Measurements from ENCODE around the gene FAM89B.

Gene FAM89B

DNA sequence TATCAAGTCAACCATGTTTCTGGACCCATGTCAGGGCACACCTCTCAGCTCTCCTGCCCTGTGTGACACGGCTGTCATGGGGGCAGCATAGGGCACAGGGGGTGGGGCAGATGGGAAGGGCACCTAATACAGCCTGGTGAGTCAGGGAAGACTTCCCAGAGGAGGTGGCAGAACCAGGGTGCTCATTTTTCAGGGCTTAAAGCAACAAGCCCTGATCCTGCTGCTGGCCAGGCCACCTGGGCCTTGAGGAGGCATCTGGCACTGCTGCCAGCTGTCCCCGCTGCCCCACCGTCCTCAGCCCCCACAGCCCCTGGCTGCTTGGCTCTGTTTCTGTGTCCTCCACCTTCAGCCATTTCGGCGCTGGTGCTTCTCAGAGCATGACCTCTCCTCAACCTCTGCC, 37.3 kb downstream of the FAM89B start:
- Histone ChIP-seq H3K4me3 (ENCODE audit: low read depth, low read length) (no peak overlapping the region), H3K4me1 (ENCODE audit: control insufficient read depth, insufficient read depth, low read length) (peaks cover 3% of the 10 kb centered on the region; the same call in 1 of the 2 replicates), H3K27ac (ENCODE audit: low read depth, low read length) (no peak overlapping the region), H3K9ac (ENCODE audit: low read depth, low read length) (no peak overlapping the region), H3K36me3 (ENCODE audit: control insufficient read depth, insufficient read depth, low read length) (peaks cover 32% of the 10 kb centered on the region), H3K27me3 (ENCODE audit: control insufficient read depth, insufficient read depth, low read length) (no peaks in the 10 kb centered on the region), H3K9me3 (ENCODE audit: control insufficient read depth, insufficient read depth, low read length) (no peaks in the 10 kb centered on the region)

DNA sequence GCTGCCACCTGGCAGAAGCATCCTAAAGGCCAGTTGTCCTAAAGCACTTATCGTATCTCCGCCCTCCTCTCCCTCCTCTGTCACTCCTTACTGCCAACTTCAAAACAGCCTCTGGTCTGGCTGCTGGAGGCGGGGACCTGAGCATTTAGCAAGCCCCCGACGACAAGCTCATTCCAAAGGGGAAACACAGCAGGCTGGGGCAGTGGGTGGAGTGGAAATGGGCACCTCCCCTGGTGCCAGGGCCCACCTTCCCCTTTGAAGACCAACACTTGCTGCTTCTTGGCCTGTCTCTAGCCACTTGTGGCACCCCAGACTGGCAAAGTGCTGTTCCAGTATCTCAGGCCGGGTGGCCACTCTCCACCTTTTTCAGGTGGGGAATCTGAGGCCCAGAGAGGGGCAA, 38.1 kb downstream of the FAM89B start:
- no peaks in the 10 kb centered on the region for H3K9me3 ChIP-seq (ENCODE audit: control insufficient read depth, insufficient read depth, low read length)
- no peak overlapping the region for H3K4me3 ChIP-seq (ENCODE audit: low read depth, low read length)
- no peak overlapping the region for H3K9ac ChIP-seq (ENCODE audit: low read depth, low read length)
- H3K27me3 ChIP-seq (ENCODE audit: control insufficient read depth, insufficient read depth, low read length): no peaks in the 10 kb centered on the region
- peaks cover 3% of the 10 kb centered on the region; the same call in 1 of the 2 replicates for H3K4me1 ChIP-seq (ENCODE audit: control insufficient read depth, insufficient read depth, low read length)
- peaks cover 24% of the 10 kb centered on the region for H3K36me3 ChIP-seq (ENCODE audit: control insufficient read depth, insufficient read depth, low read length)
- H3K27ac ChIP-seq (ENCODE audit: low read depth, low read length): no peak overlapping the region

DNA sequence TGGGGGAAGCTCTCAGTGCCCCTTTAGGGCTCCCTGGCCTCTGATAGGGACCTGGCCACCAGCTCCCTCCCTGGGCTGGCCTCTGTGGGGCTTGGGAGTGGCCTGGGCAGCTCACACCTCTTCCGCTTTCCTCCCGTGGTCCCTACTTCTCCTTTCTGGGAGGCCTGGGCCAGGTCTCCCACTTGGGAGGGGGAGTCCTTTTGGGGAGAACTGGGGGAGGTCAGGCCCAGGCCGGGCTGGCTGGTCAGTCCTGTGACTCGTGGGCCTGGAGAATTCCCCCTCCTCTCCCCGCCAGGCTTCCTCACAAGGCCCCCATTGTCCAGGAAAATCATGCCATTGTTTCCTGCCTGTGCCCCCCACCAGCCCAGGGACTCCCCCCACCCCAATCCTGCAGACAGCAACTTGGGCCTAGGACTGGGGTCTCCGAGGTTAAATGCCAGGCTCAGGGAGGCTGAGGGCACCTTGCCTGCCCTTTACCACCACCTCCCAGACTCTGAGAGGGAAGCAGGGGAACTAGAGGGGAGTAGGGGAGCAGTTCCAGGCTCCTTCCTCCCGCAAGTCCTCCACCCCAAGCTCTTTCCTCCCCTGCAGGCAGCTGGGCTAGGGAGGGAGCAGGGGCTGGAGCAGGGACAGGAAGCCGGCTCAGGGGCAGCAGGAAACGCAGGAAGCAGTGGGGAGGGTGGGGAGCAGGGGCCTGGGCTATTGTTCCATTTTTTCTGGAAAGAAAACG, 38.9 kb downstream of the FAM89B start:
- H3K4me3 ChIP-seq (ENCODE audit: low read depth, low read length): no peak overlapping the region
- no peaks in the 10 kb centered on the region for H3K9me3 ChIP-seq (ENCODE audit: control insufficient read depth, insufficient read depth, low read length)
- no peak overlapping the region for H3K27ac ChIP-seq (ENCODE audit: low read depth, low read length)
- no peak overlapping the region for H3K9ac ChIP-seq (ENCODE audit: low read depth, low read length)
- peaks cover 17% of the 10 kb centered on the region for H3K36me3 ChIP-seq (ENCODE audit: control insufficient read depth, insufficient read depth, low read length)
- H3K27me3 ChIP-seq (ENCODE audit: control insufficient read depth, insufficient read depth, low read length): no peaks in the 10 kb centered on the region
- H3K4me1 ChIP-seq (ENCODE audit: control insufficient read depth, insufficient read depth, low read length): peaks cover 3% of the 10 kb centered on the region; the same call in 1 of the 2 replicates

DNA sequence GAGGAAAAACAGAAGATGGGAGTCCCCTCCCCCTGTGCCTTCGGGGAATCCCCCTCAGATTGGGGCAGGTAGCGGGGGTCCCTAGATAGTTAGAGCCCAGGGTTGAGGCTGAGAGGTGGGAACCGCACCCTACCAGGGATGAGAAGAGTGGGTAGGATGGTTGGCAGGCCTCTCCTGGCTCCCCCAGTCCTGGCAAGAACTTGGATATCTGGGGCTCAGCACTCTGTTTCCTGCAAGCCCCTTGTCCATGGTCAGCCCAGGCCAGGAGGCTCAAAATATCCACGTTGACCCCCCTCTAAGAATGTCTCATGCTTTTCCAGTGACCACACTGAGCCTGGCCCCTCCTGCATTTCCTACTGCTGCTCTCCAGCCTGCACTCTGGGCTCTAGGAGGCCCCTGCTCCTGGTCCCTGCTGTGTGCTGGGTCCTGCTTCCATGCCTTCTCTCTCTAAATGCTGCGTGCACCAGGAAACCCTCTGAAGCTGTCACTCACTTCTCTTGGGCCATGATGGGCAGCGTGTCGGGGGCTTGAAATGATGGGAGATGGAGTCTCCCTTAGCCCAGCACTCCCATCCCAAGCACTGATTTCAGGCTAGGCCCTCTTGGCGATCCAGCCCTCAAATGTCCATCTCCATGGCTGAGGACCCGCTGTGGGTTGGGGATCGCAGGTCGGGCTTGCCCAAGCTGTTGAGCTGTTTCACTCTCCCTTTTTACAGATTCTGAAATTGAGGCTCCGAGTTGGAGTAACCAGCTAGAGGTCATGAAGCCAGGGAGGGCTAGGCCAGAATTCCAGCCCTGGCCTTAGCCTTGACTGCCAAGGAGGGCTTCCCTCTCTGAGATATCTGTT, 39.6 kb downstream of the FAM89B start:
- Histone ChIP-seq H3K27ac (ENCODE audit: low read depth, low read length) (no peak overlapping the region), H3K9ac (ENCODE audit: low read depth, low read length) (no peak overlapping the region), H3K36me3 (ENCODE audit: control insufficient read depth, insufficient read depth, low read length) (peaks cover 18% of the 10 kb centered on the region), H3K9me3 (ENCODE audit: control insufficient read depth, insufficient read depth, low read length) (no peaks in the 10 kb centered on the region), H3K4me1 (ENCODE audit: control insufficient read depth, insufficient read depth, low read length) (no peaks in the 10 kb centered on the region; the same call in 1 of the 2 replicates), H3K4me3 (ENCODE audit: low read depth, low read length) (no peak overlapping the region), H3K27me3 (ENCODE audit: control insufficient read depth, insufficient read depth, low read length) (no peaks in the 10 kb centered on the region)

DNA sequence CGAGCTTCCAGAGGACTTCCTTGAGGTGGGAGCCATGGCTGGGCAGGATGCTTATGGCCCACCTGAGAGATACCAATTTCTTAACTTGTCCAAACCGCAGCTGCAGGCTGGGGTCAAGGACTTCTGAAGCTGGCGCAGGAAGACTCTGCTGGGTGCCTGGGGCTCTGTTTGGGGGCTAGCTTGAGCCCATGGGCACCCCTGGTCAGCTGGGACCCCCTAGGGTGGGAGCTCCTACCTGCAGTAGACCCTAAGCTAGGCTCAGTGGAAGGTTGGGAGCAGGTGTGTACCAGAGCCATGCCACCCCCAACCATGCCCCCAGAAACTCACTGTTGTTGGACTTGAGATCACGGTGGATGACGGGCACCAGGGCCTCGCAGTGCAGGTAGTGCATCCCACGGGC, 40.4 kb downstream of the FAM89B start:
- Histone ChIP-seq H3K9ac (ENCODE audit: low read depth, low read length) (no peak overlapping the region), H3K36me3 (ENCODE audit: control insufficient read depth, insufficient read depth, low read length) (peaks cover 25% of the 10 kb centered on the region), H3K27ac (ENCODE audit: low read depth, low read length) (no peak overlapping the region), H3K9me3 (ENCODE audit: control insufficient read depth, insufficient read depth, low read length) (no peaks in the 10 kb centered on the region), H3K27me3 (ENCODE audit: control insufficient read depth, insufficient read depth, low read length) (no peaks in the 10 kb centered on the region), H3K4me3 (ENCODE audit: low read depth, low read length) (no peak overlapping the region), H3K4me1 (ENCODE audit: control insufficient read depth, insufficient read depth, low read length) (no peaks in the 10 kb centered on the region; the same call in 1 of the 2 replicates)

DNA sequence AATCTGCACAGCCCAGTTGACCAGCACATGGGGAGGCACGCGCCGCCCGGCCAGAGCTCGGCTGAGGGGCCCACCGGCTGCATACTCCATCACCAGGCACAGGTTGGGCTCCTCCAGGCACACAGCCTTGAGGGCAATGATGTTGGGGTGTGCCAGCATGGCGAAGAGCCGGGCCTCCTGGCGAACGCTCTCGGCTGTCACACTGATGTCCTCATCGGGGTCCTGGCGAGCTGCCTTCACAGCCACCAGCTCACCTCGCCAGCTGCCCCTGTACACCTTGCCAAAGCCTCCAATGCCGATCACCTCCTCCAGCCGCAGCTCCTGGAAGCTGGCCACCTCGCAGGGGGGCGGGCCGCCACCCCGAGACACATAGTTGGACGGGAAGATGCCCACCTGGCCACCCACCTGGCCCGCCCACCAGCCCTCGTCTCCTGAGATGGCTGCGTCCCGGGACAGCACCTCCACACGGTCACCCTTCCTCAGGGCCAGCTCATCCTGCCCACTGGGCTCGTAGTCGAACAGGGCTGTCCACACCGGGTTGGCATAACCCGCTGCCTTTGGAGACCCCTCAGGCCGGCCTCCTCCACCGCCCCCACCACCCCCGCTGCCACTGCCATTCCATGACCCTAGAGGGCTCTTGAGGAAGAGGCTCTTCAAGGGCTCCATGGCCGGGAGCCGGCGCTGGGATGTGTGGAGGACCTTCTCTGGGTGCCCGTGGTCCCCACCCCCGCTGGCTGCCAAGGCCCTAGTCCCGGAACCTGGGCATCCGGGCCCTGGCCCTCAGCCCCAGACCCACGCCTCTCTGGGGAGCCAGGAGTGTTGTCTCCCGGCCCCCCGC, 41.0 kb downstream of the FAM89B start:
- H3K4me1 ChIP-seq (ENCODE audit: control insufficient read depth, insufficient read depth, low read length): no peaks in the 10 kb centered on the region; the same call in 1 of the 2 replicates
- no peaks in the 10 kb centered on the region for H3K27me3 ChIP-seq (ENCODE audit: control insufficient read depth, insufficient read depth, low read length)
- no peaks in the 10 kb centered on the region for H3K9me3 ChIP-seq (ENCODE audit: control insufficient read depth, insufficient read depth, low read length)
- H3K36me3 ChIP-seq (ENCODE audit: control insufficient read depth, insufficient read depth, low read length): peaks cover 31% of the 10 kb centered on the region
- peak overlapping the region; percentile 94 for H3K27ac ChIP-seq (ENCODE audit: low read depth, low read length)
- H3K9ac ChIP-seq (ENCODE audit: low read depth, low read length): peak overlapping the region; percentile 68
- peak overlapping the region; percentile 88 for H3K4me3 ChIP-seq (ENCODE audit: low read depth, low read length)

DNA sequence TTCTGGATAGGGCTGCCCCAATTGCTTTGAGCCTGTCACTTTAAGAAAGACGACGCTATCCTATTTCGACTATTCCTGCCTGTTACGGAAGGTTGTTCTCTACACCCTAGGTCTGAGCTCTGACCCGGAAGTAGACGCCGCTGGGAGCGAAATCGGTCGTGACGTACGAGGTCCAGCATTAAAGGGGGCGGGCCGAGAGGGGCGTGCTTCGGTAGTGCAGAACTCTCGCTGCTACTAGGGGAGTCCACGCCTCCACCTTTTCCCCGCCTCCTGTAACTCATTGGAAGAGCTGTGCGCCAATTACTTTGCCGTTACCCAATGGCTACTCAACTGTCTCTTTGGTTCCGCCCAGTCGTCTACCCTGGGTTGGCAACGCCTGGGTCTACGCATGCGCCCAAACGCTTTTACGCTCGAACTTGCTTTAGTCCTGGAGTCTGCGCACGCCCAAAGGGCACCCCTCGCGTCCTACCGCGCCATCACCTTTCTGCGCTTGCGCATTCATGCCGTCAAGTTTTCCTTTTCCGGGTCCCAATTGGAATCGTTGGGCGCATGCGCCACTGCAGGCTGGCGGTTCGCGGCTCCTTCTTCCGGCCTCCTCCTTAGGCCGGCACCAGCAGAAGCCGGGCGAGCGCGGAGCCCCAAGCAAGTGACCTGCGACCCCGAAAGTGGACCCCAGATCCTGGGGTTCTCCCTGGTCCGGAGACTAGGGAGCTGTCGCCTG, 43.1 kb downstream of the FAM89B start, which contains the start of gene PCNX3:
PCNX3 (plus strand) TSS at position 548 of the 721 bp plus-strand sequence. CDS start 536 bp downstream, outside the sequence.
- H3K36me3 ChIP-seq (ENCODE audit: control insufficient read depth, insufficient read depth, low read length): peaks cover 45% of the 10 kb centered on the region
- H3K27me3 ChIP-seq (ENCODE audit: control insufficient read depth, insufficient read depth, low read length): no peaks in the 10 kb centered on the region
- peak within 1 kb of the TSS; percentile 81 for H3K9ac ChIP-seq (ENCODE audit: low read depth, low read length)

DNA sequence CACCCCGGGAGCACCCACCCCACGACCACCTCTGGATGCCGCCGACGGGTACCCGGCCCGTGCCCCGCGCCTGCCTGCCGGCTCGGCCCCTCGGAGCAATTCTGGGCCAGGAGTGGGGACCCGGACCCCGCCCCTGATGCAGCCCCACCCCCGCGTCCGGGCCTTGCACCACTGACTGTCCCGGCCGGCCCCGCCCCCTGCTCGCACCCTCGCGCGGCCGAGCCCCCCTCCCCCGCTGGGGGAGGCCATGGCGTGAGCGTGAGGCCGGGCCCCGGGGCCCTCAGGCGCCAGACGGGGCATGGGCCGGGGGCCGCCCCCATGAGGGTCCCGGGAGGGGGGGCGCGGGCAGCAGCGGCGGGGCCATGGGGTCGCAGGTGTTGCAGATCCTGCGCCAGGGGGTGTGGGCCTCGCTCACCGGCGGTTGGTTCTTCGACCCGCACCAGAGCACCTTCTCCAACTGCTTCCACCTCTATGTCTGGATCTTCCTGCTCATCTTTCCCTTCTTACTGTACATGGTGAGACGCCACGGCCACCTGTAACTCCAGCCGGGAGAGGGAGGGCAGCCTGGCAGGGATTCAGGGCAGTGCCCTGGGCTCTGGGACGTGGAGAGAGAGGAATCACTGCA, 43.7 kb downstream of the FAM89B start:
- no peaks in the 10 kb centered on the region for H3K9me3 ChIP-seq (ENCODE audit: control insufficient read depth, insufficient read depth, low read length)
- H3K27me3 ChIP-seq (ENCODE audit: control insufficient read depth, insufficient read depth, low read length): no peaks in the 10 kb centered on the region
- peak overlapping the region; percentile 94 for H3K27ac ChIP-seq (ENCODE audit: low read depth, low read length)
- 0 out of 2 replicates have a peak overlapping the region, but pooled peaks have one; percentile 28 for H3K9ac ChIP-seq (ENCODE audit: low read depth, low read length)
- peaks cover 50% of the 10 kb centered on the region for H3K36me3 ChIP-seq (ENCODE audit: control insufficient read depth, insufficient read depth, low read length)
- peak overlapping the region; percentile 88 for H3K4me3 ChIP-seq (ENCODE audit: low read depth, low read length)
- no peaks in the 10 kb centered on the region; the same call in 1 of the 2 replicates for H3K4me1 ChIP-seq (ENCODE audit: control insufficient read depth, insufficient read depth, low read length)

More for the DNA sequence above, 43.1 kb downstream of the FAM89B start, which contains the start of gene PCNX3:
- Histone ChIP-seq H3K9me3 (ENCODE audit: control insufficient read depth, insufficient read depth, low read length) (no peaks in the 10 kb centered on the region), H3K4me1 (ENCODE audit: control insufficient read depth, insufficient read depth, low read length) (no peaks in the 10 kb centered on the region; the same call in 1 of the 2 replicates), H3K27ac (ENCODE audit: low read depth, low read length) (peak within 1 kb of the TSS; percentile 94), H3K4me3 (ENCODE audit: low read depth, low read length) (peak within 1 kb of the TSS; percentile 88)

DNA sequence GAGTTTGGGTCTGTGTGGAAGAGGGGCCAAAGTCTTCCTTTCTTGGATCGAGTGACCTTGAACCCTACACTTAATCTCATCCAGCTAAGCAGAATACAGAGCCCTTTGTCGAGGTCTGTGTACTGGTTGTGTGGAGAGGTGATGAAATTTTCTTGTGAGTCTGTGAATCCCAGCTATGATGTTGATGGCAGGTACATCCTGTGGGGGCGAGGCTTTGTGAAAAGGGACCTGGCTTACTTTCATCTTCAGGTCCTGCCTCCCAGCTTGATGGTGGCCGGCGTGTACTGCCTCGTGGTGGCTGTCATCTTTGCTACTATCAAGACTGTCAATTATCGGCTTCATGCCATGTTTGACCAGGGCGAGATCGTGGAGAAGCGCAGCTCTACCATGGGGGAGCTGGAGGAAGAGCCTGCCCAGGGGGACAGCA, 44.2 kb downstream of the FAM89B start:
- H3K27me3 ChIP-seq (ENCODE audit: control insufficient read depth, insufficient read depth, low read length): no peaks in the 10 kb centered on the region
- no peaks in the 10 kb centered on the region for H3K9me3 ChIP-seq (ENCODE audit: control insufficient read depth, insufficient read depth, low read length)
- peak overlapping the region; percentile 88 for H3K4me3 ChIP-seq (ENCODE audit: low read depth, low read length)
- no peaks in the 10 kb centered on the region; the same call in 1 of the 2 replicates for H3K4me1 ChIP-seq (ENCODE audit: control insufficient read depth, insufficient read depth, low read length)
- H3K27ac ChIP-seq (ENCODE audit: low read depth, low read length): no peak overlapping the region
- 0 out of 2 replicates have a peak overlapping the region, but pooled peaks have one; percentile 4 for H3K9ac ChIP-seq (ENCODE audit: low read depth, low read length)
- peaks cover 55% of the 10 kb centered on the region for H3K36me3 ChIP-seq (ENCODE audit: control insufficient read depth, insufficient read depth, low read length)
